Measurements from ENCODE around the gene NFATC1.

Gene NFATC1

DNA sequence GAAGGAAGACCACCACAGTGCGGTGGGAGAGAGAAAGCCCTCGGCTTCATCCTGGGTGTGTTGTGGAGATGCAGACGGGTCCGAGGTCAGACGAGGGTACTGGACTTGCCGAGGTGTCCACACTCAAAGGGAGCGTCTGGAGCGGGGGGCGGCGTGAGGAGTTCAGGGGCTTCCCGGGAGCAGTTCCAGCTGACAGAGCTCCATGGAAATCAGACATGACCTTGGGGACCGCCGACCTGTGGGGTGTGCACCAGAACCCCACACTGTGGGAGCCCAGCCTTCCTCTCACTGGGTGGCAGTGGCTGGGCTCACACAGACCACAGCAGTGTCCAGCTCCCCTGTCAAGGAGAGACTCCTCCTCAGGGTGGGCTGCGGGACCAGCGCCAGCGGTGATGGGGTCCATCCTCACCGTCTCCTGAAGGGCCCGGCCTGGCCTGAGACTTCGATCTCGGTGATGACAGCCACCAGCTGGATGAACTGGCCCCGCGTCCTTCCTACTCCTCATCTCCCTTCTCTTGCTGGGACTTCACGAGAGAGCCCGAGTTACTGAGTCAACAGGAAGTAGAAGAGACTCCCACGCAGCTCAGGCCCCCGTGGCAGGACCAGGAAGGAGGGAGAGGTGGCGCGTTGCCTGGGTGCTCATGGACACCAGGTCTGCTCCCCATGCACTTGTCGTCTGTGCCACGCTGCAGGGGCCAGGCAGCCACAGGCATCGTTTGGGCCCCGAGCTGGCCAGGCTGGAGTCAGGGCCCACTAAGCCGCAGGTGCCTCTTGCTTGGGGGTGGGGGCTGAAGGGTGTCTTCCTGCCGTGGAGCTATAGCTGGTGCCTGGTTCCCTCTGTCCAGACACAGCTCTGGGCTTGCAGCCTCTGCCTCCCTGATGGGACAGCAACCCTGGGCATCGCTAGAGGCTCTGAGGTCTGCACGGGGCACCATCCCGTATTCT lies 182.0 kb downstream of the NFATC1 start:
- in situ Hi-C loops (cut with MboI; ENCODE audit: low pct_unique_long_range_greater_than_20kb, low sequenced_read_pairs, unreplicated experiment): no loop called here
- no peak for DNase-seq (ENCODE audit: low spot score)
- TF ChIP-seq, protein P1, sequence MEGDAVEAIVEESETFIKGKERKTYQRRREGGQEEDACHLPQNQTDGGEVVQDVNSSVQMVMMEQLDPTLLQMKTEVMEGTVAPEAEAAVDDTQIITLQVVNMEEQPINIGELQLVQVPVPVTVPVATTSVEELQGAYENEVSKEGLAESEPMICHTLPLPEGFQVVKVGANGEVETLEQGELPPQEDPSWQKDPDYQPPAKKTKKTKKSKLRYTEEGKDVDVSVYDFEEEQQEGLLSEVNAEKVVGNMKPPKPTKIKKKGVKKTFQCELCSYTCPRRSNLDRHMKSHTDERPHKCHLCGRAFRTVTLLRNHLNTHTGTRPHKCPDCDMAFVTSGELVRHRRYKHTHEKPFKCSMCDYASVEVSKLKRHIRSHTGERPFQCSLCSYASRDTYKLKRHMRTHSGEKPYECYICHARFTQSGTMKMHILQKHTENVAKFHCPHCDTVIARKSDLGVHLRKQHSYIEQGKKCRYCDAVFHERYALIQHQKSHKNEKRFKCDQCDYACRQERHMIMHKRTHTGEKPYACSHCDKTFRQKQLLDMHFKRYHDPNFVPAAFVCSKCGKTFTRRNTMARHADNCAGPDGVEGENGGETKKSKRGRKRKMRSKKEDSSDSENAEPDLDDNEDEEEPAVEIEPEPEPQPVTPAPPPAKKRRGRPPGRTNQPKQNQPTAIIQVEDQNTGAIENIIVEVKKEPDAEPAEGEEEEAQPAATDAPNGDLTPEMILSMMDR (IDR thresholded peaks at IDR 0.05; ENCODE audit: extremely low read depth, insufficient read depth, missing control alignments): no peak

DNA sequence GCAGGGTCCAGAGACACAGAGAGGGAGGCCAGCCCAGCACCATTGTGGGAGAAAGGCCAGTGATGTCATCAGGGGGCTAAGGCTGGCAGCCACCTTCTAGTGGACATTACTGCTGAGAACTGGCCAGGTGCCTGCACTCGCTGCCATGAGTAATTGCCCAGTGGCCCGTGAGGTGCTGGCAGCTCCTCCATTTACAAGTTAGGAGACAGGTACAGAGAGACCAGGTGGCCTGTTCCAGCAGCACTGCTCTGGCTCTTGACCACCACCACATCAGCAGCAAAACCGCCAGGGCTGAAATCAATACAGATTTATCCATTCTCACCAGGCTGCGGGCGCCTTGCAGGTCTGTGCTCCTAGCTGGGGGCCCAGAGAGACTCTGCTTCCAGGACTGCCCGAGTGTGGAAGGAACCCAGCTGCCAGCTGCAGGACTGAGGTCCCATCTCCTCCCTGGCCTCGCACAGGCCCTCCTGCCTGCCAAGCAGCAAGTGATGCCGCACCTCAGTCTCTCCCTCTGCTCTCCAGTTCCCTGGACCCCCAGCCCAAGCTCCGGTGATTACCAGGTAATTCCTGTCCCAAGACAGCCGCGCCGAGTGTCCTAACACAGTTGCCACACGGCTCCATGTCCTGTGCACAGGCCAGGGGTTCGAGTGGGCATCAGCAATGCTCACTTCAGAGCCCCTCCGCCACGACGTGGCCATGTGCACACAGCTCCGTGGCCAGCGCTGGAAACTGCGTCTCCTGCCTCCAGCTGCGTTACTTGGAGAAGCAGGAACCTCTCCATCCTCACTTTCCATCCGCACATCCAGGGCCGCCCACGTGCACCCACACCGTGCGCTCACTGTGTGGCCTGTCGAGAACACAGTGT lies 182.9 kb downstream of the NFATC1 start:
- no peak for DNase-seq (ENCODE audit: low spot score)
- TF ChIP-seq, protein P1 (IDR thresholded peaks at IDR 0.05; ENCODE audit: extremely low read depth, insufficient read depth, missing control alignments): no peak
- in situ Hi-C loops (cut with MboI; ENCODE audit: low pct_unique_long_range_greater_than_20kb, low sequenced_read_pairs, unreplicated experiment): no loop called here
